Measurements from ENCODE around the gene DUSP8.

- TF ChIP-seq CTCF (IDR thresholded peaks at IDR 0.05) (no peak), POLR2A (IDR thresholded peaks at IDR 0.05) (no peak)
Measured at GRCh38 chr11:1573903-1574237, 1.8 kb upstream of the DUSP8 start.
